Measurements from ENCODE around the gene RXRA.

DNA sequence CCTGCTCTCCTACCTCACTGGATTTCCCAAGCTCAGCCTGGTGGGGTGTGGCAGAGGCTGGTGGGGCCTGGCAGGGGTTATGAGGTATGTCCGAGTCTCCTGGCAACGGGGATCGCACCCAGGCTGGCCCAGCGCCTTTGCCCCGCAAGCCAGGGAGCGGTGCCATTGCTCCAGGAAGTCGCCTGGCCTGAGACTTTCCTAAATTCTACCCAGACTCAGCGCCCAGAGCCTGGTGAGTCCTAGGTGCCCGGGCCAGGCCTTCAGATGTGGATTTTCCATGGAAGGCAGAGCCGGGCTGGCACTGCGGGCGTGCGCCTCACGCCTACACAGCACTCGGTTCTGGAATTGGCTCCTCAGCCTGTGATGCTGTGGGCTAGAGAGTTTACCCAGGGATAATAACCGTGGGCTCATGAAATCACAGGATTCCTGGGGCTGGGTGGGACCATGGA lies 159.9 kb downstream of the RXRA start:
- TF ChIP-seq, protein P1, sequence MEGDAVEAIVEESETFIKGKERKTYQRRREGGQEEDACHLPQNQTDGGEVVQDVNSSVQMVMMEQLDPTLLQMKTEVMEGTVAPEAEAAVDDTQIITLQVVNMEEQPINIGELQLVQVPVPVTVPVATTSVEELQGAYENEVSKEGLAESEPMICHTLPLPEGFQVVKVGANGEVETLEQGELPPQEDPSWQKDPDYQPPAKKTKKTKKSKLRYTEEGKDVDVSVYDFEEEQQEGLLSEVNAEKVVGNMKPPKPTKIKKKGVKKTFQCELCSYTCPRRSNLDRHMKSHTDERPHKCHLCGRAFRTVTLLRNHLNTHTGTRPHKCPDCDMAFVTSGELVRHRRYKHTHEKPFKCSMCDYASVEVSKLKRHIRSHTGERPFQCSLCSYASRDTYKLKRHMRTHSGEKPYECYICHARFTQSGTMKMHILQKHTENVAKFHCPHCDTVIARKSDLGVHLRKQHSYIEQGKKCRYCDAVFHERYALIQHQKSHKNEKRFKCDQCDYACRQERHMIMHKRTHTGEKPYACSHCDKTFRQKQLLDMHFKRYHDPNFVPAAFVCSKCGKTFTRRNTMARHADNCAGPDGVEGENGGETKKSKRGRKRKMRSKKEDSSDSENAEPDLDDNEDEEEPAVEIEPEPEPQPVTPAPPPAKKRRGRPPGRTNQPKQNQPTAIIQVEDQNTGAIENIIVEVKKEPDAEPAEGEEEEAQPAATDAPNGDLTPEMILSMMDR (IDR thresholded peaks at IDR 0.05), result no peak
- TF ChIP-seq POLR2A (IDR thresholded peaks at IDR 0.05), result no peak
